Activated T-helper 9 cell treated with anti-CD3 and anti-CD28 coated beads, Interleukin-2, amount 50 U/mL, for 16 hours (primary cell): Measurements from ENCODE around the gene P2RY4.
"Not testable (repeated sequence)": the region's sequence is repeated elsewhere in the genome, so short reads cannot be mapped to it uniquely, and the experiment has no call there.

Source experiments
- DNase-seq: peaks from one replicate; pipeline ENCODE4 v3.0.0-alpha.2; 2020; ENCODE audit warnings: low read depth

Gene P2RY4

GRCh38 chrX:70243601-70244000 lies 16.4 kb downstream of the P2RY4 start:
- DNase-seq, result not testable (repeated sequence)

- DNase-seq, result no peak
Observed at GRCh38 chrX:70241501-70241900, 18.5 kb downstream of the P2RY4 start.

- DNase-seq, result no peak
Observed at GRCh38 chrX:70240751-70241150, 19.3 kb downstream of the P2RY4 start.

DNA sequence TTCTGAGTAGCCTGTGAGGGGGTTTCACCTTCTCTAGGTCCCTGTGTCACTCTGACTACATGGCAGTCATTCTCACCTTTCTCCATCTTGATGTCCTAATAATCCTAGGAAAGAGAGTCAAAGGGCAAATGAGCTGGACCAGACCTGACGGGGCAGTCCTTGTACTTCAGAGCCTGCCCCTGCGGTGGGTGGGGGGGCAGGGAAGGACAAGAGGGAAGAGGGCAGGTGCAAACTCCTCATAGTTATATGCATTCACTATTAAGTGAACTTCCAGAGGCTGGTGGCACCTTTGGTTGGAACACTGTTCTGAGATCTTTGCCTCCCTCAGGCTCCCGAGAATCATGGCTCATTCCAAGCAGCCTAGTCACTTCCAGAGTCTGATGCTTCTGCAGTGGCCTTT lies 25.6 kb downstream of the P2RY4 start, which contains the start of gene AWAT1:
Gene AWAT1, plus strand, starts transcription at position 301 of the 400 bp plus-strand sequence. Its CDS starts 41 bp downstream, at position 342.
- DNase-seq, result no peak

DNA sequence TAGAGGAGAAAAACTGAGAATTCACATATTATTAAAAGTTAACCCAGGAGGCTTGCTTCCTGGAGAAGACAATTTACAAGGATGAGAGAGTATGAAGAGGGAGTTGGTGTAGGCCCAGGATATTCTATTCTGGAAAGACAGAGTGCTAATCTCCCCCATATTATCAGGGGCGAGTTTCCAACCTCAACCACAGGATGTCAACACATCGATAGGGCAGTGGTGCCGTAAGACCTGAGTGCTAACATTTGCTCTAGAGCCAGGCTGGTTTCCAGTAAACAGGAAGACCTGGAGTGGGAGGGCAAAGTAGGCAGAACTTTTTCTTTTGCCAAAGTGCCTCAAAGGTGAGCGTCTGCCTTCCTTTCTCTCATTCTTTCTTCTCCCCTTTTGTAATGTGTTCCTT lies 28.3 kb downstream of the P2RY4 start:
- no peak for DNase-seq

DNA sequence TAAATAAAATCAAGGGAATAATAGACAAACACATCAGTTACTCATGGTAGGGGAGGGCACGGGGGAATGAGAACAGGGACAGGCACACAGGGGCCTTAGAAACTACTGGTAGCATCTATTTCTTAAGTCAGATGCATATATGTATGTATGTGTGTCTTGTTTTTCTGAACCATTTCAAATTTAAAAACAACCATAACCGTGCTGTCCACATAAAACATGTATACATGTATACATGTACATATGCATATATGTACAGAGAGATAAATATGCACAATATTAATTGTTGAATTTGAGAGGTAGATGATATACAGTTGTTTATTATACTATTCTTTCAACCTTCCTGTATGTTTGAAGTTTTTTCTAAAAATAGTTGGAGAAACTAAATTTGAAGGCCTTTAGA lies 33.3 kb downstream of the P2RY4 start:
- no peak for DNase-seq

GRCh38 chrX:70226048-70226447 lies 34.0 kb downstream of the P2RY4 start:
- no peak for DNase-seq

GRCh38 chrX:70219938-70220764 lies 39.9 kb downstream of the P2RY4 start:
- no peak for DNase-seq

GRCh38 chrX:70209570-70209969 lies 50.4 kb downstream of the P2RY4 start:
- DNase-seq, result not testable (repeated sequence)

DNA sequence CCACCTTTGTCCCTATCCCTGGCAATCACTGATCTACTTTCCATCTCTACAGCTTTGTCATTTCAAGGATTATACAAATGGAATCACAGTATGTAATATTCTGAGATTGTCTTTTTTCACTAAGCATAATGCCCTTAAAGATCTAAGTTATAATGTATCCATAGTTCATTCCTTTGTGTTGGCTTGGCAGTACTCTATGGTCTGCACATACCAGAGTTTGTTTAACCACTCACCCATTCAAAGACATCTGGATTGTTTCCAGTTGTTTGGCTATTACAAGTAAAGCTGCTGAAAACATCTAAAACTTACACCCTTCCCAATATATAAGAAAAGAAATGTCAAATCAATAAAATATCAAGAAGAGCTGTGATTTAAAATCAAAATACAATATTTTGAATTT lies 51.5 kb downstream of the P2RY4 start:
- DNase-seq, result no peak
